ENCODE results near the gene FANCC.
A peak's percentile ranks its signal among the peaks of the same experiment; 100 is the strongest.

FANCC gene

DNA sequence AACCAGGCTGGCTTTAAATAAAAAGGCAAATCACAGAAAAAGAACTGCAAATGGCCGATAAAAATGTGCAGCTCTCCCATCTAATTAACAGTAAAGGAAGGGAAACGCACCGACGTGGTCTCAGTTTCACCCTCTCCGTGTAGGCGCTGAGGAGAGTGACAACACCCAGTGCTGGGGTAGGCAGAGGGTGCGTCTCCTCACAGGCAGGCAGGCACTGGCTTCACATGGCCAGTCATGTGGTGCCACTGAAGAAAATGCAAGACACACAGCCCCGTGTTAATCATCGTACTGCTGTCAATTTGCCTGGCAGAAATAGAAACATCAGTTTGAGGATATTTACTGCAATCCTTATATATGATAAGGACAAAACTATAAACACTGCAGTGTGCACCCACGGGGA lies 178.4 kb downstream of the FANCC start:
- H3K27ac ChIP-seq: peak overlapping the region; percentile 4; the same call in 1 of the 2 replicates
- TF ChIP-seq, protein P1, sequence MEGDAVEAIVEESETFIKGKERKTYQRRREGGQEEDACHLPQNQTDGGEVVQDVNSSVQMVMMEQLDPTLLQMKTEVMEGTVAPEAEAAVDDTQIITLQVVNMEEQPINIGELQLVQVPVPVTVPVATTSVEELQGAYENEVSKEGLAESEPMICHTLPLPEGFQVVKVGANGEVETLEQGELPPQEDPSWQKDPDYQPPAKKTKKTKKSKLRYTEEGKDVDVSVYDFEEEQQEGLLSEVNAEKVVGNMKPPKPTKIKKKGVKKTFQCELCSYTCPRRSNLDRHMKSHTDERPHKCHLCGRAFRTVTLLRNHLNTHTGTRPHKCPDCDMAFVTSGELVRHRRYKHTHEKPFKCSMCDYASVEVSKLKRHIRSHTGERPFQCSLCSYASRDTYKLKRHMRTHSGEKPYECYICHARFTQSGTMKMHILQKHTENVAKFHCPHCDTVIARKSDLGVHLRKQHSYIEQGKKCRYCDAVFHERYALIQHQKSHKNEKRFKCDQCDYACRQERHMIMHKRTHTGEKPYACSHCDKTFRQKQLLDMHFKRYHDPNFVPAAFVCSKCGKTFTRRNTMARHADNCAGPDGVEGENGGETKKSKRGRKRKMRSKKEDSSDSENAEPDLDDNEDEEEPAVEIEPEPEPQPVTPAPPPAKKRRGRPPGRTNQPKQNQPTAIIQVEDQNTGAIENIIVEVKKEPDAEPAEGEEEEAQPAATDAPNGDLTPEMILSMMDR (conservative IDR thresholded peaks at IDR 0.05): no peak
- TF ChIP-seq ZFX (IDR thresholded peaks at IDR 0.05): no peak

DNA sequence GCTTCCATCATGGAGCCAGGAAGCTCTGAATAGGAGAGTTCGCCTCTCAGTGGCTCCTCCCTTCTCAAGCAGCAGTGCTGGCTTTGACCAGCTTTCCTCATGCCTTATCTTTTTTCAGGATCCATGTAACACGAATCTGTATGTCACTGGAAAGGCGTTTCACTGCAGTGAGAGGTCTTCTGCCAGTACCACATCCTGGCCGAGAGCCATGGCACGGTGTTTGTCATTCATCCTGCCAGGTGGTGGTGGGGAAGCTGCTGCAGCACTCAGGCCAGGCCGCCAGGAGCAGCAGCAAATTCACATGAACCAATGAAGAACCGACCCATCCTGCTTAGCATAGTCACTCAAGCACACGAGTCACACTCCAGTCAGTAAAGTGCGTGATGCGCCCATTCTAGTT lies 179.0 kb downstream of the FANCC start:
- peak overlapping the region; percentile 60 for H3K27ac ChIP-seq
- TF ChIP-seq ZFX (IDR thresholded peaks at IDR 0.05): no peak
- TF ChIP-seq, protein P1 (conservative IDR thresholded peaks at IDR 0.05): peak; percentile 41

DNA sequence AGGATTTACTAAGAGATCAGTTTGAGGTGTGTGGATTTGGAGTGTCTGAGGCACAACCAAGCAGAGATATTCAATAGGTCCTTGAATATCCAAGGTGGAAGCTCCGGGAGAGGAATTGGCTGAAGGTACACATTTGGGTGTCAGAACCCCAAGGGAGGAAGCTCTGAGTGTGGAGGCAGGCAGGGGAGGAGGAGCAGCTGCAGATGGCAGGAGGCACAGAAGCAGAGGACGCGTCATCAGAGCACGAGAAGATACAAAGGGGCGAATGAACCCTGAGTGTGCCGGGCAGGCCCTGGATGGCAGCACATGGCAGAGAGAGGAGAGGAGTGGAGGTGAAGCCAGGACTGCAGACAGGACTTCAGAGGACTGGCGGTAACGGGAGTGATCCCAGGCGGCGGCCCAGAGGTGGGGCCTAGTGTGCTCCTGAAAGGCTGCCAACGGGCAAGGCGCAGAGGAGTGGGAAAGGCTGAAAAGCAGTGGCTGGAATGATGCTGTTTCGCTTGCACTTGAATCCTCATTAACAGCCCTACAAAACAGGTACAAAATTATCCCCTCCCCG lies 179.8 kb downstream of the FANCC start:
- TF ChIP-seq, protein P1 (conservative IDR thresholded peaks at IDR 0.05): no peak
- TF ChIP-seq ZFX (IDR thresholded peaks at IDR 0.05): no peak

GRCh38 chr9:95135756-95136155 lies 181.8 kb downstream of the FANCC start:
- no peak overlapping the region for H3K27ac ChIP-seq

More for the DNA sequence above, 179.8 kb downstream of the FANCC start:
- peak overlapping the region; percentile 60 for H3K27ac ChIP-seq

GRCh38 chr9:95134457-95134881 lies 183.0 kb downstream of the FANCC start:
- no peak overlapping the region for H3K27ac ChIP-seq
- no peak for TF ChIP-seq ZFX (IDR thresholded peaks at IDR 0.05)
- TF ChIP-seq, protein P1 (conservative IDR thresholded peaks at IDR 0.05): no peak

More at GRCh38 chr9:95135756-95136155, 181.8 kb downstream of the FANCC start:
- TF ChIP-seq ZFX (IDR thresholded peaks at IDR 0.05): no peak
- TF ChIP-seq, protein P1 (conservative IDR thresholded peaks at IDR 0.05): no peak

DNA sequence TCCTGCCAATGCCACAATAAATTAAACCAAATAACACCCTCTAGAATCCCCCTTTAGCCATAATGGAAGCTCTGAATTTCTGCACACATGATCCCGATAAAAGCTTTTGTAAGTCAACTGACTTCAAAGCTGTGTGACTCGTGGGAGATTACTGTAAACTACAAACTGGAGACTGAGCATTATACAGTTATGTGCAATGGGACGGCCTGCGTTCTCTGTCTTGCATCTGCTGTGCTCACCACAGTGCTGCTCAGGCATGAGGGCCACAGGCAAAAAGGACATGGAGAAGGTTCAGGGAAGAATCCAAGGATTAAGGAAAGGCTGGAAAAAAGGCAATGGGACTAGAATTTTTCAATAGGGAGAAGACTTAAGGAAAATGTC lies 184.2 kb downstream of the FANCC start:
- TF ChIP-seq ZFX (IDR thresholded peaks at IDR 0.05): no peak
- TF ChIP-seq, protein P1 (conservative IDR thresholded peaks at IDR 0.05): no peak
- H3K27ac ChIP-seq: no peak overlapping the region

DNA sequence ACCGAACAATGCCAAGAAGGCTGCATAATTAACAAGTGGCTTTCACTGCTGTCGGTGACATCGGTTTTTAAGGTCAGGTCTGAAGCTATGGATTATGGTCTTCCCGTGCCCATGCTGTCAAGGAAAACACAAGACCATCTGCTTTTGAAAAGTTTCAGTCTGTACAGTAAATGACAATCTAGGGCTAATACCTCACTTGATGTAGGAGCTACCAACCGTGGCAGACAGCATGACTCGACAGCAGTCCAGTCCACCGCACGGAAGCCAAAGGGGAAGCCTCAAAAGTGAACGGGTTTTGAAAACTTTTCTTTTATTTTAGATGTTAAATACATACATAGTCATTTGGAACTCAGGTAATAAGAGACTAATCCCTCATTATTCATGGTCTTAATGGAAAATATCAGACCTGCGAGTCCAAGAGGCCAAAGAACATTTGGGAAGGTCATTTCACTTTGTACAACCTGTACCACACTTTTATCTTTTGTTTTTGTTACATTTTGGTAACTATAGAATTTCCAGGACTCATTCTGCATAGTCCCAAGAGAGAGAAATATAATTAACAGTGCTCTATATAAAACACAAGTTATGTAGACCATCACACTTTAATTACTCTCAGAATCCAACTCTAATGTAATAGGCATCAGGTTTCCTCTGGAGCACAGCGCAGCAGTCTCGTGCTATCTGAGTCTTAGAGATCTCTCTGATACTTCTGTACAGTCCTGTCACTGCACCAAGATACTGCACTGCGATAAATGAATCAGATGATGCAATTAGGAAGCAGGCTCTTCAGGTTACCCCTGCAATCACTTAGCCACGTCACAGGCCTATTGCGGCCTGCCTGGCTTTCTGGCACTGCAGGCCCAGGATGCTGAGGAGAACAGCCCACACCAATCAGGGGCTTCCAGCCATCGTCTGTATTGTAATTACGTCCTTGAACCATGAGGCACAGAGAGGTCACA lies 184.9 kb downstream of the FANCC start:
- no peak overlapping the region for H3K27ac ChIP-seq
- TF ChIP-seq, protein P1 (conservative IDR thresholded peaks at IDR 0.05): no peak
- TF ChIP-seq ZFX (IDR thresholded peaks at IDR 0.05): no peak

Data from C4-2B (cell line).